Keratinocyte (primary cell): ENCODE data around the gene PSMC6. TPM values are rescaled to one million over a fixed set of nuclear protein-coding genes. Genes with fewer than 3 reads are reported as not detected.

ENCODE experiments used
- DNase-seq: peaks from one replicate; pipeline ENCODE4 v3.0.0-alpha.2; 2011; ENCODE audit warnings: low read depth, missing footprints, low spot score
- FAIRE-seq: peaks from 2 replicates; lab custom pipeline; 2011; peaks lifted over from hg19 to GRCh38; lab: Jason Lieb, UNC
- H2AFZ ChIP-seq: 2 replicates; pipeline ENCODE4 v1.6.0; 2012; ENCODE audit warnings: low read length, control low read depth, inconsistent platforms; ENCODE audit not compliant: control insufficient read depth
- H3K27ac ChIP-seq: 2 replicates; pipeline ENCODE4 v1.5.1; 2011; ENCODE audit warnings: low read length; ENCODE audit not compliant: control insufficient read depth, insufficient read depth
- H3K27me3 ChIP-seq: 3 replicates; pipeline ENCODE4 v1.6.0; 2011; ENCODE audit warnings: low read length; ENCODE audit not compliant: control insufficient read depth, insufficient read depth; ENCODE audit errors: extremely low read depth
- H3K36me3 ChIP-seq, 2 experiments: 2 replicates in 1 of 2; 3 replicates in 1 of 2; pipeline ENCODE4 v1.5.1; 2011; ENCODE audit warnings: low read length in 2 of 2, mild to moderate bottlenecking in 1 of 2; ENCODE audit not compliant: control insufficient read depth in 2 of 2, insufficient read depth in 2 of 2; ENCODE audit errors: extremely low read depth in 1 of 2
- H3K4me1 ChIP-seq: 3 replicates; pipeline ENCODE4 v1.5.1; 2011; ENCODE audit warnings: low read length; ENCODE audit not compliant: control insufficient read depth, insufficient read depth; ENCODE audit errors: extremely low read depth
- H3K4me2 ChIP-seq: 3 replicates; pipeline ENCODE4 v1.6.0; 2011; ENCODE audit warnings: low read depth, low read length; ENCODE audit not compliant: control insufficient read depth, insufficient read depth; ENCODE audit errors: extremely low read depth
- H3K4me3 ChIP-seq, 3 experiments: fragments of 200-600 bp in 1 of 3; sonication (generic) in 1 of 3; 2 replicates in 2 of 3; 3 replicates in 1 of 3; pipeline ENCODE4 v1.5.1; 2011 to 2016; ENCODE audit warnings: low read length in 3 of 3, mild to moderate bottlenecking in 3 of 3, control low read depth in 2 of 3, inconsistent platforms in 1 of 3, low read depth in 1 of 3, mixed read lengths in 1 of 3, mixed run types in 1 of 3, moderate library complexity in 1 of 3; ENCODE audit not compliant: control insufficient read depth in 2 of 3, insufficient read depth in 2 of 3; ENCODE audit errors: extremely low read depth in 1 of 3
- H3K79me2 ChIP-seq: 2 replicates; pipeline ENCODE4 v1.6.0; 2012; ENCODE audit warnings: low read length; ENCODE audit not compliant: control insufficient read depth, insufficient read depth
- H3K9ac ChIP-seq: 3 replicates; pipeline ENCODE4 v1.6.0; 2011; ENCODE audit warnings: low read length; ENCODE audit not compliant: control insufficient read depth, insufficient read depth; ENCODE audit errors: extremely low read depth
- H3K9me1 ChIP-seq: 3 replicates; pipeline ENCODE4 v1.6.0; 2011; ENCODE audit warnings: low read length; ENCODE audit not compliant: control insufficient read depth, insufficient read depth; ENCODE audit errors: extremely low read depth
- H3K9me3 ChIP-seq: 2 replicates; pipeline ENCODE4 v1.5.1; 2012; ENCODE audit warnings: low read depth, low read length; ENCODE audit not compliant: control insufficient read depth
- H4K20me1 ChIP-seq: 3 replicates; pipeline ENCODE4 v1.6.0; 2011; ENCODE audit warnings: low read length; ENCODE audit not compliant: control insufficient read depth, insufficient read depth; ENCODE audit errors: extremely low read depth
- EZH2 ChIP-seq: IDR thresholded peaks from one replicate; pipeline ENCODE4 v1.6.1; 2012; ENCODE audit warnings: inconsistent platforms, mild to moderate bottlenecking, low read length, moderate library complexity
- dilution Hi-C: fragments of 300-500 bp; cut with MboI; formaldehyde crosslinking; loops from one replicate; pipeline ENCODE4 v1.7.0; 2020; ENCODE audit warnings: low sequenced_read_pairs; ENCODE audit not compliant: extremely low pct_ligation_motif_present
- polyA plus RNA-seq, 5 experiments: library from polyadenylated mRNA; depleted of rRNA in 3 of 5; stranded (reverse) in 3 of 5; stranded (forward) in 1 of 5; unstranded in 1 of 5; fragments of >200 nt; gene quantifications; 1 replicate in 1 of 5; 2 replicates in 3 of 5; 3 replicates in 1 of 5; pipeline versions ENCODE4 v1.2.1 to v1.2.3, GENCODE V29; 2011 to 2012; ENCODE audit warnings: missing spikeins in 2 of 5, low read depth in 1 of 5, low replicate concordance in 1 of 5
- TF ChIP-seq, protein P1 (sequence below), 3 experiments: IDR thresholded peaks in 1 of 3; conservative IDR thresholded peaks in 1 of 3; optimal IDR thresholded peaks in 1 of 3; 2 replicates in 2 of 3; 3 replicates in 1 of 3; pipeline versions ENCODE3 to v1.5.1; 2011; ENCODE audit warnings: low read length in 3 of 3, mild to moderate bottlenecking in 3 of 3, moderate library complexity in 2 of 3, control low read depth in 1 of 3, inconsistent platforms in 1 of 3; ENCODE audit not compliant: insufficient read depth in 2 of 3; ENCODE audit errors: extremely low read depth in 1 of 3

Gene PSMC6
- polyA plus RNA-seq, 1 donor (not counting 4 experiments of a cell fraction or from before 2014, with no cell fraction given): 152 TPM

DNA sequence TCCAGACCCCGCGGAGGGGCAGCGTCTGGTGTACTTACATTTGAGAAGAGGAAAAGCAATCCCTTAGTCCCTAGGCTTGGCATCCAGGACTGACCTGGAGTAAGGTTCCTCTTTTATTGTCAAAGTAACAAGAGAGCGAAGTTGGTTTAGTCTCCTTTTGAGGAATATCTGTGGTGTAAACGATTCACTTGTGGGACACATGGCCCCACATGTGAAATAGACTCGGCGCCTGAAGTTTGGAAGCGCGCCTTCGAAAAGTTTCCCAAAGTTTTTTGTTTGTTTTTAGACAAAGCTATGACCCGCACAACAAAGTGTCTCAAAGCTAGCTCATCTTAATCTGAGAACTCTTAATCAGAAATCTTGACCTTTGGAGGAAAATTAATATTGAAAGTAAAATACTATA lies 23.7 kb downstream of the PSMC6 start:
- Histone ChIP-seq H3K4me3 (peak overlapping the region; percentile 86 to 98 (median 98)), H3K79me2 (peaks cover 35% of the 10 kb centered on the region), H3K27ac (peak overlapping the region; percentile 87), H4K20me1 (no peaks in the 10 kb centered on the region), H3K4me2 (peak overlapping the region; percentile 94), H3K9me3 (no peaks in the 10 kb centered on the region), H2AFZ (peak overlapping the region; percentile 95), H3K27me3 (no peaks in the 10 kb centered on the region), H3K36me3 (peaks cover 0 to 5% of the 10 kb centered on the region in 2 experiments), H3K9me1 (no peaks in the 10 kb centered on the region), H3K9ac (peak overlapping the region; percentile 94), H3K4me1 (peaks cover 4% of the 10 kb centered on the region)
- dilution Hi-C loops: no loop called here
- TF ChIP-seq, protein P1, sequence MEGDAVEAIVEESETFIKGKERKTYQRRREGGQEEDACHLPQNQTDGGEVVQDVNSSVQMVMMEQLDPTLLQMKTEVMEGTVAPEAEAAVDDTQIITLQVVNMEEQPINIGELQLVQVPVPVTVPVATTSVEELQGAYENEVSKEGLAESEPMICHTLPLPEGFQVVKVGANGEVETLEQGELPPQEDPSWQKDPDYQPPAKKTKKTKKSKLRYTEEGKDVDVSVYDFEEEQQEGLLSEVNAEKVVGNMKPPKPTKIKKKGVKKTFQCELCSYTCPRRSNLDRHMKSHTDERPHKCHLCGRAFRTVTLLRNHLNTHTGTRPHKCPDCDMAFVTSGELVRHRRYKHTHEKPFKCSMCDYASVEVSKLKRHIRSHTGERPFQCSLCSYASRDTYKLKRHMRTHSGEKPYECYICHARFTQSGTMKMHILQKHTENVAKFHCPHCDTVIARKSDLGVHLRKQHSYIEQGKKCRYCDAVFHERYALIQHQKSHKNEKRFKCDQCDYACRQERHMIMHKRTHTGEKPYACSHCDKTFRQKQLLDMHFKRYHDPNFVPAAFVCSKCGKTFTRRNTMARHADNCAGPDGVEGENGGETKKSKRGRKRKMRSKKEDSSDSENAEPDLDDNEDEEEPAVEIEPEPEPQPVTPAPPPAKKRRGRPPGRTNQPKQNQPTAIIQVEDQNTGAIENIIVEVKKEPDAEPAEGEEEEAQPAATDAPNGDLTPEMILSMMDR (optimal IDR thresholded peaks at IDR 0.05 in 1 of 3, IDR thresholded peaks at IDR 0.05 in 1 of 3, conservative IDR thresholded peaks at IDR 0.05 in 1 of 3; ENCODE audit: extremely low read depth in 1 of 3, insufficient read depth in 2 of 3, low read length in 3 of 3): no peak
- no peak for TF ChIP-seq EZH2
- FAIRE-seq (no peak), DNase-seq (no peak)

DNA sequence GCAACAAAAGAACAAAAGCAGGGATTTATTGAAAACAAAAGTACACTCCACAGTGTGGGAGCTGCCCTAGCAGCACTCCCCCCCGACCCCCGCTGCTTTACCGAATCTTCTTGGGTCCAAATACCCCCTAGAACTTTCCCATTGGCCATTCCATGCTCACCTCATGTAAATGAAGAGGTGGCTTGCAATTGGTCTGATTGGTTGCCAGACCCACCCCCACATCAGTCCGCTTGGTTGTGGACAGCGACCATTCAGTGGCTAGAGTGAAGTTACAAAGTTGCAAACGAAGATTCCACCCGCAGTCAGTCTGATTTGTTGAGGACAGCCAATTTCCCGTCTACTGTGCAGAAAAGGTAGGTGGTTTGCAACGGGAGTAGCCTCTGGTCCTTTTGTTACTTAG lies 26.8 kb downstream of the PSMC6 start:
- dilution Hi-C loops: no loop called here
- no peaks in the 10 kb centered on the region for H3K9me1 ChIP-seq
- no peak overlapping the region for H3K27ac ChIP-seq
- no peaks in the 10 kb centered on the region for H4K20me1 ChIP-seq
- H2AFZ ChIP-seq: no peak overlapping the region
- no peaks in the 10 kb centered on the region for H3K9me3 ChIP-seq
- H3K79me2 ChIP-seq: peaks cover 49% of the 10 kb centered on the region
- DNase-seq (no peak), FAIRE-seq (no peak)
- H3K4me3 ChIP-seq: no peak overlapping the region
- H3K4me1 ChIP-seq: peaks cover 4% of the 10 kb centered on the region
- peaks cover 0 to under 1% of the 10 kb centered on the region in 2 experiments for H3K36me3 ChIP-seq
- H3K9ac ChIP-seq: no peak overlapping the region
- TF ChIP-seq, protein P1 (optimal IDR thresholded peaks at IDR 0.05 in 1 of 3, IDR thresholded peaks at IDR 0.05 in 1 of 3, conservative IDR thresholded peaks at IDR 0.05 in 1 of 3; ENCODE audit: extremely low read depth in 1 of 3, insufficient read depth in 2 of 3, low read length in 3 of 3): no peak
- no peak for TF ChIP-seq EZH2
- no peaks in the 10 kb centered on the region for H3K27me3 ChIP-seq
- H3K4me2 ChIP-seq: no peak overlapping the region
